Motor neuron (in vitro differentiated cells): ENCODE data around the gene KATNBL1. TPM values are rescaled to one million over a fixed set of nuclear protein-coding genes. Genes with fewer than 3 reads are reported as not detected.
"Not testable (repeated sequence)": the region's sequence is repeated elsewhere in the genome, so short reads cannot be mapped to it uniquely, and the experiment has no call there.

Source experiments
- ATAC-seq, 8 experiments: fragments of 200-7000 bp; cut with Tn5 transposase; replicated peaks in 6 of 8; 2 replicates each; pipeline ENCODE4 v1.8.0; 2021; ENCODE audit warnings: mild to moderate bottlenecking in 8 of 8, moderate library complexity in 8 of 8
- H3K27ac ChIP-seq, 2 donors: fragments of 250-450 bp; sonication (Bioruptor Pico); 2 replicates each; pipeline ENCODE4 v1.9.0; 2021; ENCODE audit warnings: antibody characterized with exemption in 2 of 2, mild to moderate bottlenecking in 2 of 2, moderate library complexity in 1 of 2
- H3K4me1 ChIP-seq, 2 donors: fragments of 250-450 bp; sonication (Bioruptor Pico); replicated peaks in 1 of 2; 2 replicates each; pipeline ENCODE4 v1.6.1; 2021; ENCODE audit warnings: antibody characterized with exemption in 2 of 2, mild to moderate bottlenecking in 2 of 2, moderate library complexity in 1 of 2
- H3K4me3 ChIP-seq, 5 donors: fragments of 250-450 bp; sonication (Bioruptor Pico); 2 replicates each; pipeline ENCODE4 v1.9.0; 2021; ENCODE audit warnings: antibody characterized with exemption in 5 of 5, mild to moderate bottlenecking in 5 of 5, moderate library complexity in 4 of 5
- WGBS, 10 experiments: fragments of 450-650 bp; shearing (Covaris generic); methylation state at CpG; one replicate each; pipeline ENCODE4 v1.0.0; 2022; 5-methylcytosine and 5-hydroxymethylcytosine counted together
- in situ Hi-C, 9 experiments: fragments of 400-800 bp; cut with MboI; loops; one replicate each; pipeline ENCODE4 v1.15.0; 2021; ENCODE audit warnings: low sequenced_read_pairs in 9 of 9, low pct_unique_long_range_greater_than_20kb in 2 of 9; ENCODE audit not compliant: unreplicated experiment in 9 of 9
- total RNA-seq, 8 experiments: library from RNA; unstranded; fragments of 300-600 nt; gene quantifications; 2 replicates each; pipeline versions ENCODE4 v1.2.3 to v1.2.4, GENCODE V29; 2022

The KATNBL1 gene
- total RNA-seq, 8 experiments from 2014 or later: 19.3 to 52.0 (median 41.7) TPM

DNA sequence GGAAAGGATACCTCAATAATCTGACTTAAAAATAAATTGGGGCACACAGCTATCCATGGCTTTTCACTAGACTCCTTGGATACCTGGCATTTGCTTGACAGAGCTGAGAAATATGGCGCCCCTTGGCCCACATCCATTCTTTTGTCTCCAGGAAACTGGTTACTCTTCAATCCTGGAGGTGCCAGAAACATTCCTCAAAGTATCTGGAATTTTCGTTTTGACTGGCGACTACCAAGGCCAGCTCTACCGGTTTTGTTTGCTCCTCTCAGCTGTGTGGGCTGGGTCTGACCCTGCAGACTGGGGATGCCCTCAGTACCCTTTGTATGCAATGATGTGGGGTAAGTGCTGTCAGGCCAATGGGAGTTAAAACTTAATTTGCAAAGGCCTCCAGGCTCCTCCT is 27.0 kb downstream of the KATNBL1 start:
- in situ Hi-C loops: no loop called here
- H3K27ac ChIP-seq: no peak overlapping the region
- ATAC-seq: peak in 1 of 8 experiments; percentile 91
- H3K4me1 ChIP-seq: no peaks in the 10 kb centered on the region
- 64 to 100% (median 80%) methylated on average over 1 to 4 of the region's 4 CpGs; no CpG with 5 or more reads in 3 of the 10 experiments for WGBS, 10 experiments
- no peak overlapping the region for H3K4me3 ChIP-seq

DNA sequence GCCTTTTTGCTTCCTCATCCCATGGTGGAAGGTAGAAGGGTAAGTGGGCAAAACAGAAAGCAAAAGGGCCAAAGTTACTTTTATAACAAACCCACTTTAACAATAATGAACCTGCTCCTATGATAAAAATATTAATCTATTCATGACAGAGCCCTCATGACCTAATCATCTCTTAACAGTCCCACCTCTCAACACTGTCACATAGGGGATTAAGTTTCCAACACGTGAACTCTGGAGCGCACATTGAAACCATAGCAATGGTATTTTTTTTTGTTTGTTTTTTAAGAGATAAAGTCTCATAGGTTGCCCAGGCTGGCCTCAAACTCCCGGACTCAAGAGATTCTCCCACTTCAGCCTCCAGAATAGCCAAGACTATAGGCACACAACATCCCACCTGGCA is 30.7 kb downstream of the KATNBL1 start:
- H3K4me1 ChIP-seq: no peaks in the 10 kb centered on the region
- in situ Hi-C loops: no loop called here
- H3K27ac ChIP-seq: no peak overlapping the region
- no peak for ATAC-seq
- H3K4me3 ChIP-seq: no peak overlapping the region
- 86 to 100% (median 100%) methylated on average over 1 to 3 of the region's 3 CpGs; no CpG with 5 or more reads in 5 of the 10 experiments for WGBS, 10 experiments

DNA sequence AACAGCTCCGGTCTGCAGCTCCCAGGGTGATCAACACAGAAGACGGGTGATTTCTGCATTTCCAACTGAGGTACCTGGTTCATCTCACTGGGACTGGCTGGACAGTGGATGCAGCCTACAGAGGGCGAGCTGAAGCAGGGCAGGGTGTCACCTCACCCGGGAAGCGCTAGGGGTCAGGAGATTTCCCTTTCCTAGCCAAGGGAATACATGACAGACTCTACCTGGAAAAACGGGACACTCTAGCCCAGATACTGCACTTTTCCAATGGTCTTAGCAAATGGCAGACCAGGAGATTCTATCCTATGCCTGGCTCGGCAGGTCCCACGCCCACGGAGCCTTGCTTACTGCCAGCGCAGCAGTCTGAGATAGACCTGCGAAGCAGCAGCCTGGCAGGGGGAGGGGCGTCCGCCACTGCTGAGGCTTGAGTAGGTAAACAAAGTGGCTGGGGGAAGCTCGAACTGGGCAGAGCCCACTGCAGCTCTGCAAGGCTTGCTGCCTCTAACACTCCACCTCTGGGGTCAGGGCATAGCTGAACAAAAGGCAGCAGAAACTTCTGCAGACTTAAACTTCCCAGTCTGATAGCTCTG is 43.8 kb downstream of the KATNBL1 start:
- H3K4me3 ChIP-seq, H3K4me1 ChIP-seq, H3K27ac ChIP-seq, ATAC-seq, in situ Hi-C loops: not testable (repeated sequence)
- 70 to 100% (median 93%) methylated on average over 1 to 11 of the region's 14 CpGs; no CpG with 5 or more reads in 2 of the 10 experiments for WGBS, 10 experiments

DNA sequence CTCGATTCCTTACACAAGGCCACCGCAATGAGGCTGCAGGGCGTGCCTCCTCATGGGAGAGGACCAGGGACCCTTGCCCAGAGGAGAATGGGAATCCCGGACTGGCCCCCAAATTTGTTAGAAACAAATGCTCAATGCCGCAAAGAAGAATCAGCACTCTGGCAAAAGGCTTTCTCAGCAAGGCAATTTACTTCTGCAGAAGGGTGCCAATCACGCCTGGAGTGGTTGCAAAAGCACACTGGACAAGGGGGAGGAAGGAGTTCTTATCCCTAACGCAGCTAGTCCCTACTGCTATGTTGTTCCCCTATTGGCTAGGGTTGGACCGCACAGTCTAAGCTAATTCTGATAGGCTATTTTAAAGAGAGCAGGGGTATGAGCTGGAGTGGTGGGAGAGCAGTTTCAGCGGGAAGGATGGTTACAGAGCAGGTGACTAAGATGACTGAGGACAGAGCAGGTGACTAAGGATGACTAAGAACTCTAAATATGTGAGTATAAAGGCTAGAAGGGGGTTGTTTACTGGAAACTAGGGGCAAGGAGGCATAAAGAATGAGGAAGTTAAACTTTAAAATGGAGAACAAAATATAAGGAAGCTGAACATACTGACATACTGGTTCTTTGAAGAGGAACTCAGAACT is 48.5 kb downstream of the KATNBL1 start:
- in situ Hi-C loops: no loop called here
- WGBS, 10 experiments: 90 to 100% (median 95%) methylated on average over 1 to 6 of the region's 9 CpGs; no CpG with 5 or more reads in 1 of the 10 experiments

DNA sequence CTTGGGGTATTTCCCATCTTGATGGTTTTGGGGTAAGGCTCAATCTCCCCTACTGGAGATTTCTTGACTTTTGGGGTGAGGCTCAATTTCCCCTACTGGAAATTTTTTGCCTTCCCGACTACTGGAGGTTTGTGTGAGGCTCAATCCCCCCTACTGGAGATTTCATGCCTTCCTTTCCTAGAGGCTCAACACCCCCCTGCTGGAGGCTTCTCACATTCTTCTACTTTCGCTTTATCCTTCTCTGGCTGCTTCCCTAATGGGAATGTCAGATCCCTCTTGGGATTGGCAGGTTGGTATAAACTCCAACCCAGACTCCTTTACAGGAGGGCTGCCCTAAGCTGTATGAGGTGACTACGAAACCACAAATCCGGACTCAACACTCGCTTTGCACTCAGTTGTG is 49.2 kb downstream of the KATNBL1 start:
- no peaks in the 10 kb centered on the region for H3K4me1 ChIP-seq
- 83 to 100% (median 98%) methylated on average over 1 to 4 of the region's 5 CpGs; no CpG with 5 or more reads in 2 of the 10 experiments for WGBS, 10 experiments

More for the DNA sequence above, 48.5 kb downstream of the KATNBL1 start:
- Histone ChIP-seq H3K27ac (no peak overlapping the region), H3K4me1 (no peaks in the 10 kb centered on the region), H3K4me3 (no peak overlapping the region)
- no peak for ATAC-seq

DNA sequence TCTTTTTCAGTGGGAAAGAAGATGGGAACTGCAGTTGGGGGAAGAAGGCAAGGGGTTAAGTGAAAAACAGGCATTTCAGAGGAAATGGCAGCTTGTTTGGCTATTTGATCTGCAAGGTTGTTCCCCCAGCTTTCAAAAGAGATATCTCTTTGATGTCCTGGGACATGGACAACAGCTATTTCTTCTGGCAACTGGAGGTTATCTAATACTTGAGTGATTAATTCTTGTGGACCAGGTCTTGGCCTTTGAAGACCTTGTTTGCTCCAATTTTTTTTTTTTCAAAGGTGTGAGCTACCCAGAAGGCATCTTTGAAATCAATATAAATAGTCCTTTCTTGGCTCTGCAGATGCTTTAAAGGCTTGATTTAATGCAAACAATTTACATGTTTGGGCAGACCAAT is 51.5 kb downstream of the KATNBL1 start:
- H3K27ac ChIP-seq: no peak overlapping the region
- no peak for ATAC-seq
- in situ Hi-C loops: no loop called here
- H3K4me3 ChIP-seq: no peak overlapping the region
- no peaks in the 10 kb centered on the region for H3K4me1 ChIP-seq

More for the DNA sequence above, 49.2 kb downstream of the KATNBL1 start:
- Histone ChIP-seq H3K4me3 (no peak overlapping the region), H3K27ac (no peak overlapping the region)
- in situ Hi-C loops: no loop called here
- no peak for ATAC-seq

DNA sequence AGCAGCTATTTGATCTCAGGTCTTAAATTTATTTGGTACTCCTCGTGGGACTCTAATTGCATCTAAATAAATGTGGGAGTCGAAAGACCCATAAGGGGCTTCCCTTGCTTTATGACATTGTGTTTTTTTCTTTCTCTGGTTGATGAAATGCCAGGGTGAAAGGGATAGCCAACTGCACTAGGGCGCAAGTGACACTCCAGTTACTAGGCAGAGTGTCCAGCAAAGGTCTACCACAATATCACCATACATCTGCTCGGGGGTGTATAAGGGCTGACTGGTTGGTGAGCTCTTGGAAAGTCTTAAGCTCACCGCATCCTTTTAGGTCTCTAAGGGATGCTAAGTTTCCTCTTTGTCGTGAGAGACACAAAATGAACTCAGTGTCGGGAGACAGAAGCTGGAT is 54.0 kb downstream of the KATNBL1 start:
- in situ Hi-C loops: no loop called here
- no peak for ATAC-seq
- Histone ChIP-seq H3K4me1 (no peaks in the 10 kb centered on the region), H3K4me3 (no peak overlapping the region), H3K27ac (no peak overlapping the region)
- 84 to 100% (median 100%) methylated on average over 1 to 6 of the region's 7 CpGs for WGBS, 10 experiments

DNA sequence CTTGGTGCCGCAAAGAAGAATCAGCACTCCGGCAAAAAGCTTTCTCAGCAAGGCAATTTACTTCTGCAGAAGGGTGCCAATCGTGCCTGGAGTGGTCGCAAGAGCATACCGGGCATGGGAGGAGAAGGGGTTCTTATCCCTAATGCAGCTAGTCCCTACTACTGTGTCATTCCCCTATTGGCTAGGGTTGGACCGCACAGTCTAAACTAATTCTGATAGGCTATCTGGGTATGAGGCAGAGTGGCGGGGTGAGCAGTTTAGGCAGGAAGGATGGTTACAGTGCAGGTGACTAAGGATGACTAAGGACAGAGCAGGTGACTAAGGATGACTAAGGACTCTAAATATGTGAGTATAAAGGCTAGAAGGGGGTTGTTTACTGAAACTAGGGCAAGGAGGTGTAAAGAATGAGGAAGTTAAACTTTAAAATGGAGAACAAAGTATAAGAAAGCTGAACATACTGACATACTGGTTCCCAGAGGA is 55.1 kb downstream of the KATNBL1 start:
- in situ Hi-C loops: no loop called here
- WGBS, 10 experiments: 93 to 100% (median 98%) methylated on average over 1 to 7 of the region's 7 CpGs; no CpG with 5 or more reads in 1 of the 10 experiments
- H3K27ac ChIP-seq: no peak overlapping the region

DNA sequence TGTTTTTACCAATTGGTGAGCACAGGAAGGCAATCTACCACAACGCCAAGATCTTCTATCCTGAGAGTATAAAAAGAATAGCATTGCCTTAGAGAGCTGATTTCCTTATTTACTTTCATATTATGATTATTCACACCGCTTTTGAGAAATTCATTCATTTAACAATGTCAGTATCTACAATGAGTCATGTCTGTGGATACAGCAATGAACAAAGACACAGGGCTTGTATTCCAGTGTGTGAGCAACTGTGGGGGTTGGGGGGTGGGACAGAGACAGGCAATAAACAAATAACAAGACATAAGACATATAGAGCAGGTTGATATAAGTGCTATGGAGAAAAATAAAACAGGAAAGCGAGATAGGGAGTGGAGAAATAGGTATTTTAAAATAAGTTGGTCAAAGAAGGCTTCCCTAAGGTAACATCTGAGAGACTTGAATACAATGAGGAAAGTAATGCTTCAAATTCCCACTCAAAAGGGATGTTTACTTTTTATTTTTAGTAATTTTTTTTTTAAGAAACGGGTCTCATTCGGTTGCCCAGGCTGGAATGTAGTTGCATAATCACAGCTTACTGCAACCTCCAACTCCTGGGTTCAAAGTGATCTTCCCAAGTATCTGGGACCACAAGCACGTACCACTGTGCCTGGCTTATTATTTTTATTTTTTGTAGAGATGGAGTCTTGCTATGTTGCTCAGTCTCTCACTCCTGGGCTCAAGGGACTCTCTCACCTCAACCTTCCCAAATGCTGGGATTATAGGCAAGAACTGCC is 62.3 kb downstream of the KATNBL1 start:
- in situ Hi-C loops: no loop called here
- Histone ChIP-seq H3K4me1 (no peaks in the 10 kb centered on the region), H3K27ac (no peak overlapping the region), H3K4me3 (no peak overlapping the region)
- ATAC-seq: no peak
- WGBS, 10 experiments: 67 to 100% (median 88%) methylated on average over 1 to 6 of the region's 6 CpGs

More for the DNA sequence above, 55.1 kb downstream of the KATNBL1 start:
- Histone ChIP-seq H3K4me3 (no peak overlapping the region), H3K4me1 (no peaks in the 10 kb centered on the region)
- ATAC-seq: no peak

DNA sequence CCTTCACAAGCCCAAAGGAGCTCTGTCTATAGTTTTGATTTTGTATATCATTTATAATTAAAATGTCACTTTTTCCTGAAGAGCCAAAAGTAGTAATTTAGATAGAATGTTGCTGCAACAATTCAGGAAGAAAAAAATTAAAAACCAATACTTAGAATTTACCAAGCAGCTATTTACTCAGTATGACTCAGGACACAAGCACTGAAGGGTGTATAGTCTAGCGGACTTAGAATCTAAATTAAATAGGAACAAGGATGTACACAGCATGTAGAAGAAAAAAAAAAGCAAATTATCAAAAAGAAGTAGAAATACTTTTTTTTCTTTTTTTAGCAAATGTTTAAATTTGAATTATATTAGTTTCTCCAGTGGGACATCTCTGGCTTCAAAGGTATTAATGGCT is 76.4 kb downstream of the KATNBL1 start:
- in situ Hi-C loops: no loop called here
- WGBS, 10 experiments: 90 to 100% (median 100%) methylated on average over 1 of the region's 1 CpG; no CpG with 5 or more reads in 1 of the 10 experiments
- H3K4me3 ChIP-seq: no peak overlapping the region
- H3K4me1 ChIP-seq: no peaks in the 10 kb centered on the region
- no peak overlapping the region for H3K27ac ChIP-seq
- no peak for ATAC-seq

DNA sequence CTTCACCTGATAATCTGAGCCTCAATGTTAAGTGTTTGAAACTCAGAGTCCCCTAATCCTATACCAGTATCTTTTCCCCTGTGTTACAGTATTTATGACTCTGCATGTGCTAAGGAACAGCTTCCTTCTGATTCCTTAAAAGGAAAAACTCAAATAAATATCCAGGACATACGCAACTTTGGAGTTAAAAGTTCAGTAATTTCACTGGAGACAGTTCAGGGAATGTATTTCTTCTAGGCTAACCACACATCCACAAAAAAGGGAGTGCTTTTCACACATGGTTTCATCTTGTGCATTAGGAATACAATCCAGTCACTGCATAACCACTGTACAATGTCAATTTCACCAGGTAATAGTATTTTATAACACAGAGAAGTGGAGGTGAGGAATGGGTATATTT is 77.0 kb downstream of the KATNBL1 start:
- WGBS, 10 experiments: 91 to 100% (median 100%) methylated on average over 1 of the region's 1 CpG; no CpG with 5 or more reads in 4 of the 10 experiments
- H3K27ac ChIP-seq: no peak overlapping the region
- H3K4me3 ChIP-seq: no peak overlapping the region
- in situ Hi-C loops: no loop called here
- ATAC-seq: no peak
- H3K4me1 ChIP-seq: no peaks in the 10 kb centered on the region

DNA sequence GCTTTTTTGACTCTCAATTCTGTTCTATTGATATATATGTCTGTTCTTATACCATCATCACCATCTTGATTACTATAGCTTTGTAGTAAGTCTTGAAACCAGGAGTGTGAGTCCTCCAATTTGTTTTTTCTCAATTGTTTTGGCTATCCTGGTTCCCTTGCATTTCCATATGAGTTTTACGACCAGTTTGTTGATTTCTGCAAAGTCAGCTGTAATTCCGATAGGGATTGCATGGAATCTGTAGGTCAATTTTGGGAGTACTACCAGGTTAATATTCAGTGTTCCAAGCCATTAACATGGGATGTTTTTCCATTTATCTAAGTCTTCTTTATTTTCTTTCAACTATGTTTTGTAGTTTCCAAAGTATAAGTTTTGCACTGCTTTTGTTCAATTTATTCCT is 81.0 kb downstream of the KATNBL1 start:
- H3K4me3 ChIP-seq: no peak overlapping the region
- in situ Hi-C loops: no loop called here
- ATAC-seq: no peak
- H3K4me1 ChIP-seq: peaks cover 5% of the 10 kb centered on the region in 2 donors
- H3K27ac ChIP-seq: no peak overlapping the region
- WGBS, 10 experiments: 45 to 50% (median 50%) methylated on average over 2 of the region's 2 CpGs; no CpG with 5 or more reads in 1 of the 10 experiments

DNA sequence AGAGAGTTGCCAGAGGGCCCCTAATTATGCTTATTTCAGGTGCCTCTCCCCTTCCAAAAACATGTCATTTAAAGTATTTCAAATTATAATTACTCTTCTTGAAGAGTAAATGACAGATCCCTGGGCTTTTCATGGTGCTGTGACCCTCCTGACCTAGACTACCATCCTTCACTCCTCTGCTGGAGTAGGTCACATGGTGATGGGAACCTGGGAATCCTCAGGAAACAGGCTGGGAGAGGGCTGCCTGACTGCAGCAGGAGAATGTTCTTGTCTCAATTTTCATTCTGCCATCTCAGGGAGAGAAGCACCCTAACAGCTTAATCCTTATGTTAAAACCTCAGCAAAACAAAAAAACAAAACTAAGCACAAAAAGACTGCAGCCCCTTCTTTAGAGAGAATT is 83.4 kb downstream of the KATNBL1 start:
- peaks cover 5% of the 10 kb centered on the region in 2 donors for H3K4me1 ChIP-seq
- in situ Hi-C loops: no loop called here
- H3K27ac ChIP-seq: no peak overlapping the region
- no peak overlapping the region for H3K4me3 ChIP-seq
- ATAC-seq: no peak
